Fibroblast of lung (primary cell): ENCODE results near the gene MYBPH. TPM values are rescaled to one million over a fixed set of nuclear protein-coding genes. Genes with fewer than 3 reads are reported as not detected.

Experiments
- DNase-seq, 2 donors: peaks; one replicate each; pipeline versions ENCODE4 v3.0.0 to v3.0.0-alpha.2; 2010; ENCODE audit warnings: low read depth in 2 of 2
- H2AFZ ChIP-seq: 2 replicates; pipeline ENCODE4 v1.5.1; 2012; ENCODE audit warnings: low read length, control low read depth, inconsistent platforms
- H3K27ac ChIP-seq: 2 replicates; pipeline ENCODE4 v1.5.1; 2011; ENCODE audit warnings: low read length, control low read depth; ENCODE audit not compliant: insufficient read depth
- H3K27me3 ChIP-seq: 2 replicates; pipeline ENCODE4 v1.5.1; 2011; ENCODE audit warnings: mild to moderate bottlenecking, low read length; ENCODE audit not compliant: control insufficient read depth, insufficient read depth
- H3K36me3 ChIP-seq: 2 replicates; pipeline ENCODE4 v1.5.1; 2011; ENCODE audit warnings: low read length; ENCODE audit not compliant: control insufficient read depth, insufficient read depth
- H3K4me1 ChIP-seq: 2 replicates; pipeline ENCODE4 v1.5.1; 2011; ENCODE audit warnings: low read length; ENCODE audit not compliant: control insufficient read depth, insufficient read depth; ENCODE audit errors: extremely low read depth
- H3K4me2 ChIP-seq: 2 replicates; pipeline ENCODE4 v1.5.1; 2011; ENCODE audit warnings: low read length, control low read depth; ENCODE audit not compliant: insufficient read depth; ENCODE audit errors: extremely low read depth
- H3K4me3 ChIP-seq, 4 experiments: fragments of 200-600 bp in 1 of 4; sonication (generic) in 1 of 4; replicated peaks in 1 of 4; 2 replicates each; pipeline ENCODE4 v1.5.1; 2011 to 2016; ENCODE audit warnings: low read length in 4 of 4, low read depth in 3 of 4, mild to moderate bottlenecking in 3 of 4, control low read depth in 2 of 4, inconsistent platforms in 1 of 4, mixed read lengths in 1 of 4; ENCODE audit not compliant: insufficient read depth in 1 of 4; ENCODE audit errors: control extremely low read depth in 1 of 4
- H3K79me2 ChIP-seq: 2 replicates; pipeline ENCODE4 v1.5.1; 2012; ENCODE audit warnings: mild to moderate bottlenecking, low read length, inconsistent platforms; ENCODE audit not compliant: control insufficient read depth, insufficient read depth
- H3K9ac ChIP-seq: 2 replicates; pipeline ENCODE4 v1.5.1; 2011; ENCODE audit warnings: mild to moderate bottlenecking, low read length, control low read depth; ENCODE audit not compliant: insufficient read depth
- H3K9me3 ChIP-seq: 2 replicates; pipeline ENCODE4 v1.5.1; 2012; ENCODE audit warnings: low read depth, low read length; ENCODE audit not compliant: control insufficient read depth, insufficient read depth
- H4K20me1 ChIP-seq: 2 replicates; pipeline ENCODE4 v1.5.1; 2011; ENCODE audit warnings: low read length; ENCODE audit not compliant: control insufficient read depth, insufficient read depth; ENCODE audit errors: extremely low read depth
- CTCF ChIP-seq, 2 donors: IDR thresholded peaks in 1 of 2; conservative IDR thresholded peaks in 1 of 2; 1 replicate in 1 of 2; 2 replicates in 1 of 2; pipeline ENCODE4 v1.5.1; 2011 to 2012; ENCODE audit warnings: low read length in 2 of 2, control low read depth in 1 of 2, inconsistent platforms in 1 of 2, low read depth in 1 of 2, mild to moderate bottlenecking in 1 of 2
- EZH2 ChIP-seq: IDR thresholded peaks from 2 replicates; pipeline ENCODE4 v1.5.1; 2012; ENCODE audit warnings: low read length, control low read depth, mild to moderate bottlenecking; ENCODE audit errors: missing control alignments
- polyA plus RNA-seq, 2 donors: library from polyadenylated mRNA; depleted of rRNA in 1 of 2; stranded (reverse) in 1 of 2; unstranded in 1 of 2; fragments of >200 nt; gene quantifications; 2 replicates each; pipeline ENCODE4 v1.2.1, GENCODE V29; 2011 to 2012; ENCODE audit warnings: missing spikeins in 1 of 2
- total RNA-seq: library from RNA; depleted of rRNA; stranded (reverse); fragments of >200 nt; gene quantifications from 2 replicates; pipeline ENCODE4 v1.2.1, GENCODE V29; 2014

The MYBPH gene
- total and polyA plus RNA-seq, 2 donors (not counting 1 experiment from before 2014, with no cell fraction given): 0.17 to 5.5 TPM

GRCh38 chr1:203137324-203137723 lies 38.3 kb downstream of the MYBPH start:
- TF ChIP-seq EZH2: no peak
- no peak for TF ChIP-seq CTCF (conservative IDR thresholded peaks at IDR 0.05 in 1 of 2, IDR thresholded peaks at IDR 0.05 in 1 of 2; ENCODE audit: low read depth in 1 of 2, low read length in 2 of 2)
- no peak overlapping the region for H3K4me2 ChIP-seq
- no peaks in the 10 kb centered on the region for H3K36me3 ChIP-seq
- no peaks in the 10 kb centered on the region for H3K79me2 ChIP-seq
- no peaks in the 10 kb centered on the region for H3K27me3 ChIP-seq
- no peak overlapping the region for H2AFZ ChIP-seq
- no peak overlapping the region for H3K9ac ChIP-seq
- no peak overlapping the region for H3K27ac ChIP-seq
- H3K4me3 ChIP-seq: no peak overlapping the region
- no peaks in the 10 kb centered on the region for H3K4me1 ChIP-seq
- no peak for DNase-seq
- no peaks in the 10 kb centered on the region for H4K20me1 ChIP-seq
- no peaks in the 10 kb centered on the region for H3K9me3 ChIP-seq

- no peak for DNase-seq
- TF ChIP-seq EZH2: no peak
- H3K4me1 ChIP-seq: no peaks in the 10 kb centered on the region
- no peak overlapping the region for H3K9ac ChIP-seq
- no peaks in the 10 kb centered on the region for H3K79me2 ChIP-seq
- H4K20me1 ChIP-seq: peaks cover 1% of the 10 kb centered on the region
- H3K27me3 ChIP-seq: no peaks in the 10 kb centered on the region
- H2AFZ ChIP-seq: no peak overlapping the region
- no peak overlapping the region for H3K4me2 ChIP-seq
- no peak overlapping the region for H3K4me3 ChIP-seq
- no peaks in the 10 kb centered on the region for H3K9me3 ChIP-seq
- no peaks in the 10 kb centered on the region for H3K36me3 ChIP-seq
- no peak overlapping the region for H3K27ac ChIP-seq
These were observed 39.1 kb downstream of the MYBPH start for GRCh38 chr1:203136409-203137042.

GRCh38 chr1:203135636-203136305 lies 39.9 kb downstream of the MYBPH start:
- no peaks in the 10 kb centered on the region for H3K4me1 ChIP-seq
- TF ChIP-seq CTCF (conservative IDR thresholded peaks at IDR 0.05 in 1 of 2, IDR thresholded peaks at IDR 0.05 in 1 of 2; ENCODE audit: low read depth in 1 of 2, low read length in 2 of 2) (no peak), EZH2 (no peak)
- H3K27ac ChIP-seq: no peak overlapping the region
- no peak for DNase-seq
- no peak overlapping the region for H3K4me3 ChIP-seq
- no peaks in the 10 kb centered on the region for H3K79me2 ChIP-seq
- no peaks in the 10 kb centered on the region for H3K9me3 ChIP-seq
- no peaks in the 10 kb centered on the region for H3K27me3 ChIP-seq
- no peak overlapping the region for H3K4me2 ChIP-seq
- no peak overlapping the region for H2AFZ ChIP-seq
- no peak overlapping the region for H3K9ac ChIP-seq
- H3K36me3 ChIP-seq: no peaks in the 10 kb centered on the region
- peaks cover 1% of the 10 kb centered on the region for H4K20me1 ChIP-seq
